HG02588 (cell line): ENCODE results near the gene ETF1.
"Not testable (repeated sequence)": the region's sequence is repeated elsewhere in the genome, so short reads cannot be mapped to it uniquely, and the experiment has no call there.

Experiments
- ATAC-seq: cut with Tn5 transposase; IDR thresholded peaks from one replicate; pipeline ENCODE4 v1.9.1; 2021; ENCODE audit warnings: mild to moderate bottlenecking, moderate library complexity; ENCODE audit not compliant: unreplicated experiment

The ETF1 gene

DNA sequence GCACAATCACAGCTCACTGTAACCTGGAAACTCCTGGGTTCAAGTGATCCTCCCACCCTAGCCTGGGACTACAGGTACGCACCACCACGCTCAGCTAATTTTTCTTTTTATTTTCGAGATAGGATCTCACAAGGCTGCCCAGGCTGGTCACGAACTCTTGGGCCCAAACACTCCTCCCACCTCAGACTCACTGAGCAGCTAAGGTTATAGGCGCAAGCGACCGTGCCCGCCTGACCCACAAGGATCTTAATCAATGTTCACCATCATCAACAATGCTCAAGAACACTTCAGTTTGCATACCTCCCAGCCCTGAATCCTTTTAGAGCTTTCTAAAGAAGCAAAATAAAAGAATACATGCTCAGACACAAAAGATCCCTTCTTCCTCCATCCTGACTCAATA is 13.2 kb downstream of the ETF1 start:
- ATAC-seq, result no peak

DNA sequence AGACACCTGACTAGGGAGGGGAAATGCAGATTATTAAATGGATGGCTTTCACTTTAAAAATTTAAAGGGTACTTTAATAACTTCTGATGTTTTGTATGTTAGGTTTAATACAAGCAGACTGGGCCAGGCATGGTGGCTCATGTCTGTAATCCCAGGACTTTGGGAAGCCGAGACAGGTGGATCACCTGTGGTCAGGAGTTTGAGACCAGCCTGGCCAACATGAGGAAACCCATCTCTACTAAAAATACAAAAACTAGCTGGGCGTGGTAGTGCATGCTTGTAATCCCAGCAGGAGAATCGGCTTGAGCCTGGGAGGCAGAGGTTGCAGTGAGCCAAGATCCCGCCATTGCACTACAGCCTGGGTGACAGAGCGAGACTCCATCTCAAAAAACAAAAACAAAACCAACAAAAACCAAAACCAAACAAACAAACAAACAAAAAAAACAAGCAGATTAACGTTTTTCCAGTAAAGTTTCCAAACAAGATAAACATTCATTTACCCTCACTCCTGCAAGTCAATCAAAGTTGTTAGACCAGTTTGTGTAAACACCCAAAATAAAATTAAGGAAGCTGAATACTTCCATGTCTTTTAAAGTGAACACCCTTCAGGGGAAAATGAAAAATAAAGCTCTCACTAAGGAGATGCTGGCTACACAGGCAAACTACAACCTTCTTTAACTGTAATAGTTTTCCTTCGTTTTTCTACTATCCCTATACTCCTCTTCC is 14.1 kb downstream of the ETF1 start:
- no peak for ATAC-seq

DNA sequence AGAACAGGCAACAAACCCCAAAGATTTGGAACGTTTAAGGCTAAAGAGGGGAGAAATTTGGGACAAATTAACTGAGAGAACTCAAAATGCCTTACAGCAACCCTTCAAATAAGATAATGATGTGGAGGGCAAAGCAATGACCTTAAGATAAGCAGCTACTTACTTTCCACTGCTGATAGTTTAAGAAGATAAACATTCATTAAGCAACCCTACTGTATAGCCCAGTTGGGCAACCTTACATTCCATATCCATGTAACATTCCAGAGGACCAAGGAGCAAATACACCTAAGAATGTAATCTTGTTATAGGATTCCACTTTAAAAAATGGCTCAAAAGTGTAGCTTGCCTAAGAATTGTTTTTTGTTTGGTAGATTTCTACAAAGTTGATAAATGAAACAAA is 14.8 kb downstream of the ETF1 start:
- ATAC-seq, result no peak

- ATAC-seq, result no peak
Measured at GRCh38 chr5:138527170-138527569, 15.9 kb downstream of the ETF1 start.

DNA sequence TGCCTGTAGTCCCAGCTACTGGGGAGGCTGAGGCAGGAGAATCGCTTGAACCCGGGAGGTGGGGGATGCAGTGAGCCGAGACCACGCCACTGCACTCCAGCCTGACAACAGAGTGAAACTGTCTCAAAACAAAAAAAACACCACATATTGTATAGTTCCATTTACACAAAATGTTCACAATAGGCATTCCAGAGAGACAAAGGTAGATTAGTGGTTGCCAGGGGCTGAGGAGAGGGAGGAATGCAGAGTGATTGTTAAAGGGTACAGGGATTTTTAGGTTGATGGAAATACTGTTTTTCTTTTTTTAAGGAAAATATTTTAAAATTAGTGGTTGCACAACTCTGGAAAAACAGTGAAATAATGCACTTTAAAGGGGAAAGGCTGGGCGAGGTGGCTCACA is 19.6 kb downstream of the ETF1 start:
- no peak for ATAC-seq

DNA sequence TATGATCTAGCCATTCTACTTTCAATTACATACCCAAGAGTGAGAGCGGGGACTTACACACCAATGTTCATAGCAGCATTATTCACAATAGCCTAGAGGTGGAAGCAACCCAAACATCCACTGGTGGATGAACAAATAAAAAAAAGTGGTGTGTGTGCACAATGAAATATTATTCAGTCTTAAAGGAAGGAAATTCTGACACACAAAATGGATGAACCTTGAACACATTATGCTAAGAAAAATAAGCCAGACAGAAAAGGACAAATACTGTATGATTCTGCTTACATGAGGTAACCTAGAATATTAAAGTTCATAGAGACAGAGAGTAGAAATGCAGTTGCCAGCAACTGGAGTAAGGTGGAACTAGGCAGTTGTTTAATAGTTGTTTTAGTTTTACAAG is 22.1 kb downstream of the ETF1 start:
- no peak for ATAC-seq

GRCh38 chr5:138517437-138517836 is 25.6 kb downstream of the ETF1 start:
- ATAC-seq, result no peak

- ATAC-seq, result no peak
Measured at GRCh38 chr5:138515556-138516245, 27.3 kb downstream of the ETF1 start.

GRCh38 chr5:138514021-138514420 is 29.0 kb downstream of the ETF1 start:
- no peak for ATAC-seq

GRCh38 chr5:138508958-138509357 is 34.1 kb downstream of the ETF1 start:
- ATAC-seq, result no peak

DNA sequence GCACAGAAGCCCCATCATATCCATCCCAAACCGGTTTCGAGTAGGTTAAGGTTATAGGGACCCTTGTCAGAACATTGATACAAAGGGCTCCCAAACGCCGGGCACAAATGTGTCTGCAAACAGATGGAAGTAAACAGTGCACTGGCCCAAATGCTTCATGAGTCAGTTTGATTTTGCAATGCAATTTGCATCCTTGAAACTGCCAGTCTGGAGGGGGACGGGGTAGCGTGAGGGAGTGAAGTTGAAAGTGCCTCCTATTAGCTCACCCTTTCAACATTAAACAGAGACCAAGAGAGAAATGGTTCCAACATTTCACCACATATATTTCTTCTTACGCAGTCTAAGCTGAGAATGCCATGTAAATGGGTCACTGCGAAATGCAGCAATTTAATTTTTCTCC is 35.6 kb downstream of the ETF1 start:
- not testable (repeated sequence) for ATAC-seq

DNA sequence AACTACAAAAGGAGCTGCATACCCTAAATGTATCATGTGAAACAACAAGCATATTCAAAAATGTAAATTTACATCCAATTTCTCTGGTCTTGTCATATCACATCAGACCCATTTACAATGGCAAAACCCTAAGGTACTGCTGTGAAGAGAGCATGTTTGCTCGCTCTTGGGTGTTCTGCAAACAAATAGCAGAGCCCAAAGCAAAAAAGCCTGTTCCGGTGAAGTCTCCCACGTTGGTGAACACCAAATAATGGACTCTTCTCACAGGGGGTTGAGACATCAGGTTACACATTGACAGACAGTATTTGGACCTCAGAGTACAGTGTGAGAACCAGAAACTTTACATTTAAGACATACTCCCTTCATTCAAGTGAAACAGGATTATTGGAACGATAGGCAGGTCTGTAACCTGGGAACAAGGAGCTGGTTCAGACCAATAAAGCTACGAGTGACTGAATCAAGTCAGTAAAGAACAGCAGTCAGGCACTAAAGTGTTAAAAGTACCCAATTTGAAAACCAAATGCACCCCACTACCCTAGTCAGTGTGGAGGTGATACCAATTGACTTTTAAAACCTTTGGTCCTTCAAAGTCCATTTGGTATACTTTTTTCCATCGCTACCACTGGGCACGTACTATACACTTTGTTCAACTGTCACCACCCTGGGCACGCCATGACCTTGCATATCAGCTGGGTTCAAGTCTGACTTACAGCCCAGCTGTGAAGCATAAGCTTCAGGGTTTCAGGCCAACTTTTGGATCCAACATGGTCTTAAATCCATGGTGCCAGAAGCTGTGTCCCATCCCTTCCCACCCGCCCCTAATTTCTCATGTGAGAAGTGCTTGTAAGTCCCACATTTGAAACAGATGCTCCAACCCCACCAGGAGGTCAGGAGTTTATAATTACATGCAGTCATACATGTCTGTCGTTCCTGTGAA is 36.4 kb downstream of the ETF1 start:
- no peak for ATAC-seq

DNA sequence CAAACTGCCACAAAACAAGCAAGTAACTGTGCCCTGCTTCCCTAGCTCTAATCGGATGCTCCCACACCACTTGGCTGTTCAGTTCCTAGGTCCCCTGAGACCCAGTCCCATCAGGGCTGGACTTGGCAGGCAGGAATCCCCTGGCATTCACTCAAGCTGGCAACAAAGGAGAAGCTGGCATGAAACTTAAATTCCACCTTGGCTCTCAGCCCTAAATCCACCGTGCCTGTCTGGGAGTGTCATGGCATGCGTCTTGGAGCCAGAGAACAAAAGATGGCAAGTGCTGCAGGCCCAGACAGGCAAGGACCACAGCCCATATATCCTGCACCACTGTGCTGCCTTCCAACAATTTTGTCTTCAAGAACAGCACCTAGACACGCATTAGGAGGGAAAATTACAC is 38.2 kb downstream of the ETF1 start:
- no peak for ATAC-seq

DNA sequence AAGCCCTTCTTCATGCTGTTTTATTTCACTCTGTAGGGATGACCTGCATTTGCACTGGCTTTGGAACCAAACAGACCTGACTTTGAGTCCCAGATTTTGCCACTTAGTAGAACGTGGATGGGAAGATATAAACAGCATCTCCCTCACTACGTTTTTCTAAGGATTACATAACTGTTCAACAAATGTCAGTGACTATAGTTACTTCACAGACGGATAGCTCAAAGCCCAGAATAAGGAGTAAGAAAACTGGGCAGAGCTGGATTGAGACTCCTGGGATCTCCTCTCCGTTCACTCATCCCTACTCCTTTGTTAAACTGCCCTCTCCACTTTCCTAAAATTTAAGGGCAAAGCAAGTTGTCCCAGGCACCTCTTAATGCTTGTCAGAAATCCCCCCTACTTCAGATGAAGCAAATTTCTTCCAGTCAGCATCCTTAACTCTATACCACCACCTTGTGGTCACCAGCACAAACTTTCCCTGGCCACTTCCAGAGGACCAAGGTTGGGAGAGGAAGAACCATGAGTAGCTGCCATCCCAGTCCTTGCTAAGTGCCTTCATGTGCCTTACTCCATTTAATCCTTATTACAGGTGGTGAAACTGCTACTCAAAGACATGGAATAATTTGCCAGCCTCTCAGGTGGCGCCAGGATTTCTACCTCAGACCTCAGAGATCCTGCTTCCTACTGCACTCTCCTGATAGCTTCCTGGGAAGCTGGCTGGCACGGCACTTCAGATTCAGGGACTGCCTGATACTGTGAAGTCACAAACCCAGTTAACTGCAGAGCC is 39.4 kb downstream of the ETF1 start:
- no peak for ATAC-seq

DNA sequence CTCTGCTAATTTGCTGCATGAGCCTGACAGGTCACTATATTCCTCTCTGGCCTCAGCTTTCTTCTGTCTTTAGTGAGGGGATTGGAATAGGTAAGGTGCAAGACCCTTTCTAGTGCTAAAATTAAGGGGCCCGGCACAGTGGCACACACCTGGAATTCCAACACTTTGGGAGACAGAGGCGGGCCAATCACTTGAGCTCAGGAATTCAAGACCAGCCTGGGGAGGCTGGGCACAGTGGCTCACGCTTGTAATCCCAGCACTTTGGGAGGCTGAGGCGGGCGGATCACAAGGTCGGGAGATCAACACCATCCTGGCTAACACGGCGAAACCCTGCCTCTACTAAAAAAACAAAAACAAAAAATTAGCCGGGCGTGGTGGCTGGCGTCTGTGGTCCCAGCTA is 40.5 kb downstream of the ETF1 start:
- no peak for ATAC-seq

DNA sequence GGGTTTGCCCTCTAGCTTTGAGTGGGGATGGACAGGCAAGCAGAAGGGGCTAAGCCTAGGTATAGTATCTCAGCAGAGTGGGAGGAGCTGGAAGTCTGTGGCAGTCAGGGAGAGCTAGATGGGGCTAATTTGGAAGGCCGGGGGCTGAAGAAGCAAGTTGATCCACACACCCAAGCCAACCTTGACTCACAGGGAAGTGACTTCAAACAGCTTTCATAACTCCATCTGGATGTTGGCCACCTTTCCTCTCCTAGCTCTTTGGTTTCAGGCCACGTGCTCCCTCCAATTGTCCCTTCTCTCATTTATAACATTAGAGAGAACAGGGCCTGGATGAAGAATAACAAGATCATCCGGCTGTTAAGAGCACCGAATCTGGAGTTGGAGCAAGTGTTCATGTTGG is 40.9 kb downstream of the ETF1 start:
- no peak for ATAC-seq

GRCh38 chr5:138498376-138498775 is 44.7 kb downstream of the ETF1 start:
- no peak for ATAC-seq

DNA sequence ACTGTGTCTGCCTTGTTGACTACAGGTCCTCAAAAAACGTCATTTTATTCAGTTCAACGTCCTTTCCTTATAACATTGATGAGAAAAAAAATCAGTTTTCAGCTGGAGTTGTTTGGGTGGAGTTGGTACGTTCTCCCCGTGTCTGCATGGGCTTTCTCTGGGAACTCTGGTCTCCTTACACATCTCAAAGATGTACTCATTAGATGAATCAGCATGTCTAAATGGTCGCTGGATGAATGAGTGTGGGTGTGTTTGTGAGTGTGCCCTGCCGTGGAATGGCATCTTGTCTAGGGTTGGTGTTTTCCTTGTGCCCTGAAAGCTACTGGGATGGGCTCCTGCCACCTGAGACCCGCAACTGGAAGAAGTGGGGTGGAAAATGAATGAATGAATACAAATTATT is 47.7 kb downstream of the ETF1 start:
- ATAC-seq, result no peak

GRCh38 chr5:138492560-138493045 is 50.4 kb downstream of the ETF1 start:
- ATAC-seq, result no peak

GRCh38 chr5:138491669-138492559 is 51.1 kb downstream of the ETF1 start:
- peak; percentile 99 for ATAC-seq
